ENCODE measurements around the gene ARMC3.

GRCh38 chr10:22932626-22933370 is 4.9 kb downstream of the ARMC3 start:
- TF ChIP-seq CTCF (conservative IDR thresholded peaks at IDR 0.05) (no peak), EZH2 (IDR thresholded peaks at IDR 0.05; ENCODE audit: low read depth) (no peak)

Measured in PC-9 (cell line).